ENCODE results near the gene ADGRG2.
"Not testable (repeated sequence)": the region's sequence is repeated elsewhere in the genome, so short reads cannot be mapped to it uniquely, and the experiment has no call there.

The ADGRG2 gene

GRCh38 chrX:19049110-19049509 lies 73.2 kb downstream of the ADGRG2 start:
- Histone ChIP-seq H3K27ac (ENCODE audit: low read length) (no peak overlapping the region), H3K27me3 (ENCODE audit: control insufficient read depth in 1 of 2, insufficient read depth in 2 of 2, low read length in 2 of 2) (no peaks in the 10 kb centered on the region), H3K36me3 (ENCODE audit: control insufficient read depth in 2 of 2, insufficient read depth in 2 of 2, low read length in 2 of 2) (no peaks in the 10 kb centered on the region), H3K4me1 (ENCODE audit: control insufficient read depth, insufficient read depth, low read length) (no peaks in the 10 kb centered on the region), H3K4me3 (ENCODE audit: low read length in 2 of 2) (no peak overlapping the region), H3K9ac (ENCODE audit: low read length in 2 of 2) (no peak overlapping the region), H3K9me3 (ENCODE audit: control insufficient read depth in 2 of 2, low read length in 2 of 2) (no peaks in the 10 kb centered on the region)

DNA sequence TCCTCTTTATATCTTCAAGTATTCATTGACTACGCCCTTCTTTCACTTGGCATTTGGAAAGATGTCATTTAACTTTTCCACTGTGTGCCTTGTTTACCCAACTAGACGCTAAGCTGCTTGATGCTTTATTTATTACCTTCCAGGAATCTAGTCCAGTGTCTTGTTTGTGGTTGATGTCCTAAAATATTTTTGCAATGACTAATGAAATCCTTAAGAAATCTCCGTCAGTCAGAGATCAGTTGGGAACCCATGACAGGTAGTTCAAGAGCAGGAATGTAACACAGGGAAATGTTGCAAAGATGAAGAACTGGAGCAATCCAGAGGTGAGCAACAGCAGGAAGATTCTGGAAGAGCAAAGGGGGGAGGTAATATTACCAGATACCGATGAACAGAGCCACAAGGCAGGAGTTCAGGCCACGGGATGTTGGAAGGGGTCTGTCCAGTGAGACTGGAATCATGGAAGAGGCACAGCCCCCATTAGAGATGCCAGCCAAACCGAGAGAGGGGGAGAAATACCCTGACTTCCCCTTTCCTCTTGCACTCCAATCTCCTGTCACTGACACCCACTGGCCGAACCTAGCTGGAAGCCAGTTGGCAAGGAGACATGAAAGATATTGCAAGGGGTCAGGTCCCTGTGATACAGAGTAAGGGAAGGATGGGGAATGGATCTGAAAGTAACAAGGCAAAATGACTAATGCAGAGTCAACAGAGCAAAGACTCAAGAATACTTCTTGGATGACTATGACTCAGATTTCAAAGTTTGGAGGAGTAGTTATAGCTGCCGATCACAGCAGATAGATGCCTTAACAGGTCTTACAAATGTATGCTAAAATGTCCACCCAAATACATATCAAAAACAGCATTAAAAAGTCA lies 75.7 kb downstream of the ADGRG2 start:
- Histone ChIP-seq H3K9ac (ENCODE audit: low read length in 2 of 2) (no peak overlapping the region), H3K36me3 (ENCODE audit: control insufficient read depth in 2 of 2, insufficient read depth in 2 of 2, low read length in 2 of 2) (no peaks in the 10 kb centered on the region)

DNA sequence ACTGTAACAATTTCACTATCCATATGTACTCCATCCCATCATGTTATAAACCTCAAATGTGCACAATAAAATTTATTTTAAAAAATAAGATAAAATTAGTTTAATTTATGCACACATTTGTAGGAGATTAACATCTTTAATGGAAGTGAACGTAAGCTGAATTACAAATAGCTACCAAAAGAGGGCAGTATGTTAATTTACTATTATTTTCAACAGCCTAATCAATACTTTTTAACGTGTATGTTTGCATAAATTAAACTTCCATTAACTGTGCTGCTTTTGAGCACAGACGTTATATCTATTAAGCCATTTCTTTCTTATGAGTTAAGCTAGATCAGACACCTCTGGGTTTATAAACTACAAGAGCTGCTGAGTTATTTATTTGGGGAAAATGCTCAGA lies 81.9 kb downstream of the ADGRG2 start:
- no peak overlapping the region for H3K9ac ChIP-seq (ENCODE audit: low read length in 2 of 2)
- H3K36me3 ChIP-seq (ENCODE audit: control insufficient read depth in 2 of 2, insufficient read depth in 2 of 2, low read length in 2 of 2), result no peaks in the 10 kb centered on the region
- no peaks in the 10 kb centered on the region for H3K27me3 ChIP-seq (ENCODE audit: control insufficient read depth in 1 of 2, insufficient read depth in 2 of 2, low read length in 2 of 2)
- no peaks in the 10 kb centered on the region for H3K4me1 ChIP-seq (ENCODE audit: control insufficient read depth, insufficient read depth, low read length)
- no peaks in the 10 kb centered on the region for H3K9me3 ChIP-seq (ENCODE audit: control insufficient read depth in 2 of 2, low read length in 2 of 2)
- no peak overlapping the region for H3K27ac ChIP-seq (ENCODE audit: low read length)
- no peak overlapping the region for H3K4me3 ChIP-seq (ENCODE audit: low read length in 2 of 2)

More for the DNA sequence above, 75.7 kb downstream of the ADGRG2 start:
- Histone ChIP-seq H3K4me3 (ENCODE audit: low read length in 2 of 2) (no peak overlapping the region), H3K27ac (ENCODE audit: low read length) (no peak overlapping the region), H3K9me3 (ENCODE audit: control insufficient read depth in 2 of 2, low read length in 2 of 2) (no peaks in the 10 kb centered on the region), H3K4me1 (ENCODE audit: control insufficient read depth, insufficient read depth, low read length) (no peaks in the 10 kb centered on the region), H3K27me3 (ENCODE audit: control insufficient read depth in 1 of 2, insufficient read depth in 2 of 2, low read length in 2 of 2) (no peaks in the 10 kb centered on the region)

GRCh38 chrX:19034025-19034424 lies 88.2 kb downstream of the ADGRG2 start:
- H3K4me1 ChIP-seq (ENCODE audit: control insufficient read depth, insufficient read depth, low read length), result no peaks in the 10 kb centered on the region
- H3K27me3 ChIP-seq (ENCODE audit: control insufficient read depth in 1 of 2, insufficient read depth in 2 of 2, low read length in 2 of 2), result no peaks in the 10 kb centered on the region
- no peak overlapping the region for H3K4me3 ChIP-seq (ENCODE audit: low read length in 2 of 2)
- H3K9ac ChIP-seq (ENCODE audit: low read length in 2 of 2), result no peak overlapping the region
- no peaks in the 10 kb centered on the region for H3K9me3 ChIP-seq (ENCODE audit: control insufficient read depth in 2 of 2, low read length in 2 of 2)
- H3K36me3 ChIP-seq (ENCODE audit: control insufficient read depth in 2 of 2, insufficient read depth in 2 of 2, low read length in 2 of 2), result no peaks in the 10 kb centered on the region
- H3K27ac ChIP-seq (ENCODE audit: low read length), result no peak overlapping the region

GRCh38 chrX:19030805-19031204 lies 91.5 kb downstream of the ADGRG2 start:
- Histone ChIP-seq H3K27me3 (ENCODE audit: control insufficient read depth in 1 of 2, insufficient read depth in 2 of 2, low read length in 2 of 2) (no peaks in the 10 kb centered on the region), H3K9me3 (ENCODE audit: control insufficient read depth in 2 of 2, low read length in 2 of 2) (peaks cover 0 to 2% of the 10 kb centered on the region in 2 donors)

GRCh38 chrX:19028560-19028959 lies 93.7 kb downstream of the ADGRG2 start:
- Histone ChIP-seq H3K36me3 (ENCODE audit: control insufficient read depth in 2 of 2, insufficient read depth in 2 of 2, low read length in 2 of 2) (no peaks in the 10 kb centered on the region), H3K4me3 (ENCODE audit: low read length in 2 of 2) (no peak overlapping the region), H3K27ac (ENCODE audit: low read length) (no peak overlapping the region), H3K27me3 (ENCODE audit: control insufficient read depth in 1 of 2, insufficient read depth in 2 of 2, low read length in 2 of 2) (peaks cover 0 to 2% of the 10 kb centered on the region in 2 donors), H3K9me3 (ENCODE audit: control insufficient read depth in 2 of 2, low read length in 2 of 2) (peaks cover 0 to 2% of the 10 kb centered on the region in 2 donors), H3K4me1 (ENCODE audit: control insufficient read depth, insufficient read depth, low read length) (no peaks in the 10 kb centered on the region), H3K9ac (ENCODE audit: low read length in 2 of 2) (no peak overlapping the region)

More at GRCh38 chrX:19030805-19031204, 91.5 kb downstream of the ADGRG2 start:
- no peaks in the 10 kb centered on the region for H3K4me1 ChIP-seq (ENCODE audit: control insufficient read depth, insufficient read depth, low read length)
- H3K27ac ChIP-seq (ENCODE audit: low read length), result no peak overlapping the region
- H3K36me3 ChIP-seq (ENCODE audit: control insufficient read depth in 2 of 2, insufficient read depth in 2 of 2, low read length in 2 of 2), result no peaks in the 10 kb centered on the region
- no peak overlapping the region for H3K9ac ChIP-seq (ENCODE audit: low read length in 2 of 2)
- H3K4me3 ChIP-seq (ENCODE audit: low read length in 2 of 2), result no peak overlapping the region

DNA sequence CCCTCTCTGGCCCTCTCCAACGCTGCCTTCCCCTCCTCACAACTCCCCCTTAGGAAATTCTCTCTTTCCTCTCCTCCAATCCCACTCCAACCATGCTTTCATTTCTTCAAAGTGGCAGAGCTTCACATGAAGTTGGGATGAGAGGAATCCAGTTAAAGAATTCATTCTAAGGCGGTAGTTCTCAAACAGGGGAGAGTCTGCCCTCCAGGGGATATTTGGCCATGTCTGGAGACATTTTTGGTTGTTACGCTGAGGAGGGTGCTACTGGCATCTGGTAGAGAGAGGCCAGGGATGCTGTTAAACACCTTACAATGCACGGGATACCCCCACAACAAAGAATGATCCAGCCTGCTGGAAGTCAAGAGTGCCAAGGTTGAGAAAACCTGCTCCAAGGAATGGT lies 97.9 kb downstream of the ADGRG2 start:
- Histone ChIP-seq H3K36me3 (ENCODE audit: control insufficient read depth in 2 of 2, insufficient read depth in 2 of 2, low read length in 2 of 2) (no peaks in the 10 kb centered on the region), H3K9ac (ENCODE audit: low read length in 2 of 2) (no peak overlapping the region), H3K4me1 (ENCODE audit: control insufficient read depth, insufficient read depth, low read length) (no peaks in the 10 kb centered on the region), H3K27me3 (ENCODE audit: control insufficient read depth in 1 of 2, insufficient read depth in 2 of 2, low read length in 2 of 2) (peaks cover 0 to 4% of the 10 kb centered on the region in 2 donors), H3K27ac (ENCODE audit: low read length) (no peak overlapping the region), H3K4me3 (ENCODE audit: low read length in 2 of 2) (no peak overlapping the region), H3K9me3 (ENCODE audit: control insufficient read depth in 2 of 2, low read length in 2 of 2) (peaks cover 0 to 2% of the 10 kb centered on the region in 2 donors)

DNA sequence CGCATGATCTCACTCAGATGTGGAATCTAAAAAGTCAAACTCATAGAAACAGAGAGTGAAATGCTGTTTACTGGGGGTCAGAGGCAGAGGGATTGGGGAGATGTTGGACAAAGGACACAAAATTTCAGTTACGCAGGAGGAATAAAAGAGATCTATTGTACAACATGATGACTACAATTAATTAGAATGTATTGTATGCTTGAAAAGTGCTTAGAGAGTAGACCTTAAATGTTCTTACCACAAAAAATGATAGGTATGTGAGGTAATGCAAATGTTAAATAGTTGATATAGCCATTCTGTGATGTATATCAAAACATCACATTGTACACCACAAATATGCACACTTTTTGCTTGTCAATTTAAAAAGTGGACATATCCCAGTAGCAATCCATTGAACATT lies 102.3 kb downstream of the ADGRG2 start:
- Histone ChIP-seq H3K27me3 (ENCODE audit: control insufficient read depth in 1 of 2, insufficient read depth in 2 of 2, low read length in 2 of 2) (peaks cover 0 to 4% of the 10 kb centered on the region in 2 donors), H3K4me1 (ENCODE audit: control insufficient read depth, insufficient read depth, low read length) (no peaks in the 10 kb centered on the region), H3K9me3 (ENCODE audit: control insufficient read depth in 2 of 2, low read length in 2 of 2) (no peaks in the 10 kb centered on the region), H3K9ac (ENCODE audit: low read length in 2 of 2) (no peak overlapping the region), H3K36me3 (ENCODE audit: control insufficient read depth in 2 of 2, insufficient read depth in 2 of 2, low read length in 2 of 2) (no peaks in the 10 kb centered on the region), H3K27ac (ENCODE audit: low read length) (no peak overlapping the region), H3K4me3 (ENCODE audit: low read length in 2 of 2) (no peak overlapping the region)

GRCh38 chrX:19017271-19017670 lies 105.0 kb downstream of the ADGRG2 start:
- Histone ChIP-seq H3K9ac (ENCODE audit: low read length in 2 of 2) (no peak overlapping the region), H3K9me3 (ENCODE audit: control insufficient read depth in 2 of 2, low read length in 2 of 2) (no peaks in the 10 kb centered on the region), H3K27me3 (ENCODE audit: control insufficient read depth in 1 of 2, insufficient read depth in 2 of 2, low read length in 2 of 2) (no peaks in the 10 kb centered on the region), H3K4me1 (ENCODE audit: control insufficient read depth, insufficient read depth, low read length) (no peaks in the 10 kb centered on the region), H3K4me3 (ENCODE audit: low read length in 2 of 2) (no peak overlapping the region), H3K36me3 (ENCODE audit: control insufficient read depth in 2 of 2, insufficient read depth in 2 of 2, low read length in 2 of 2) (no peaks in the 10 kb centered on the region), H3K27ac (ENCODE audit: low read length) (no peak overlapping the region)

GRCh38 chrX:19016614-19017013 lies 105.7 kb downstream of the ADGRG2 start:
- not testable (repeated sequence) for H3K27ac ChIP-seq (ENCODE audit: low read length); H3K36me3 ChIP-seq (ENCODE audit: control insufficient read depth in 2 of 2, insufficient read depth in 2 of 2, low read length in 2 of 2); H3K27me3 ChIP-seq (ENCODE audit: control insufficient read depth in 1 of 2, insufficient read depth in 2 of 2, low read length in 2 of 2); H3K4me3 ChIP-seq (ENCODE audit: low read length in 2 of 2); H3K9ac ChIP-seq (ENCODE audit: low read length in 2 of 2); H3K4me1 ChIP-seq (ENCODE audit: control insufficient read depth, insufficient read depth, low read length); H3K9me3 ChIP-seq (ENCODE audit: control insufficient read depth in 2 of 2, low read length in 2 of 2)

DNA sequence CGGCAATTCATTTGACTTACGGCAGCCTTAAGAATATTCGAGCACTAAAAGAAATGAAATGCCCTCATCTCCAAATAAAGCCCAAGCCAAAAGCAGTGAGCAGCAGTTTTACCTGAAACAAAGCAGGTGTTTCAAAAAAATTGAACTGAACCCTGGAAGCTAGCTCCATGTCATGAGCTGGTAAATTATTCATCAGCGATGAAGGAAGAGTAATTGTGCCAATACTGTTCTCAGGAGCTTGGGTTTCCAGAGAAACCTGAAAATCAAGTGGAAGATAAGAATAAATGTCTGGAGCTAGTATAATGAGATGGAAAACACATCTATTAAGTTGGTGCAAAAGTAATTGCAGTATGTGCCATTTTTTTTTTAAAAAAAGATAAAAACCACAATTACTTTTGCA lies 114.4 kb downstream of the ADGRG2 start:
- no peak overlapping the region for H3K4me3 ChIP-seq (ENCODE audit: low read length in 2 of 2)

More for the DNA sequence above, 114.4 kb downstream of the ADGRG2 start:
- Histone ChIP-seq H3K36me3 (ENCODE audit: control insufficient read depth in 2 of 2, insufficient read depth in 2 of 2, low read length in 2 of 2) (no peaks in the 10 kb centered on the region), H3K27ac (ENCODE audit: low read length) (no peak overlapping the region), H3K27me3 (ENCODE audit: control insufficient read depth in 1 of 2, insufficient read depth in 2 of 2, low read length in 2 of 2) (peaks cover 0 to 2% of the 10 kb centered on the region in 2 donors), H3K4me1 (ENCODE audit: control insufficient read depth, insufficient read depth, low read length) (no peaks in the 10 kb centered on the region), H3K9ac (ENCODE audit: low read length in 2 of 2) (no peak overlapping the region), H3K9me3 (ENCODE audit: control insufficient read depth in 2 of 2, low read length in 2 of 2) (no peaks in the 10 kb centered on the region)
